HepG2 (cell line): Measurements from ENCODE around the gene HEXD. TPM values are rescaled to one million over a fixed set of nuclear protein-coding genes. Genes with fewer than 3 reads are reported as not detected.

Source experiments
- FOXK1 ChIP-seq: sonication (generic); formaldehyde crosslinking; IDR thresholded peaks from 2 replicates; pipeline ENCODE4 v1.4.0; 2020; ENCODE audit warnings: low read depth, missing genetic modification reagents, borderline replicate concordance
- GTF2F1 ChIP-seq: fragments of 150-350 bp; IDR thresholded peaks from 2 replicates; pipeline ENCODE4 v1.6.1; 2014; ENCODE audit warnings: low read length
- MNT ChIP-seq: fragments of 450-650 bp; IDR thresholded peaks from 2 replicates; pipeline ENCODE4 v1.6.1; 2016
- ZNF407 ChIP-seq: sonication (generic); formaldehyde crosslinking; IDR thresholded peaks from one replicate; pipeline ENCODE4 v1.5.1; 2020; ENCODE audit warnings: mild to moderate bottlenecking, missing genetic modification reagents; ENCODE audit errors: not compliant biosample characterization
- polyA plus RNA-seq, 8 experiments: library from polyadenylated mRNA; depleted of rRNA in 3 of 8; stranded (reverse) in 7 of 8; unstranded in 1 of 8; fragments of >200 nt; fragmentation: Illumina TruSeq in 4 of 8; extraction: Trizol in 4 of 8; gene quantifications; 2 replicates each; pipeline versions ENCODE4 v1.2.1 to v1.2.3, GENCODE V29; 2011 to 2016; ENCODE audit warnings: low read depth in 4 of 8, missing spikeins in 1 of 8, mixed read lengths in 1 of 8; ENCODE audit not compliant: insufficient read depth in 1 of 8
- total RNA-seq, 5 experiments: library from RNA; depleted of rRNA; stranded (reverse); fragments of >200 nt; fragmentation: Illumina TruSeq; extraction: Trizol; gene quantifications; 2 replicates each; pipeline ENCODE4 v1.2.3, GENCODE V29; 2016; ENCODE audit warnings: low read depth in 1 of 5

HEXD gene
- total and polyA plus RNA-seq, 2 of the 13 experiments (the other 11 are each of a cell fraction or from before 2014, with no cell fraction given), result 22.3 to 41.8 TPM

GRCh38 chr17:82400830-82401229 is 17.3 kb upstream of the HEXD start (continued):
- no peak for TF ChIP-seq ZNF407
- no peak for TF ChIP-seq GTF2F1
- TF ChIP-seq FOXK1, result no peak
- TF ChIP-seq MNT, result no peak
